CD4-positive, CD25-positive, alpha-beta regulatory T cell (primary cell): Measurements from ENCODE around the gene GNG7. TPM values are rescaled to one million over a fixed set of nuclear protein-coding genes. Genes with fewer than 3 reads are reported as not detected.
"Not testable (repeated sequence)": the region's sequence is repeated elsewhere in the genome, so short reads cannot be mapped to it uniquely, and the experiment has no call there.

Experiments
- ATAC-seq, 2 donors: fragments of 150-1000 bp; cut with Tn5 transposase; one replicate each; pipeline ENCODE4 v1.10.0; 2021; ENCODE audit warnings: low read depth in 2 of 2, moderate number of reproducible peaks in 2 of 2, moderate library complexity in 1 of 2
- DNase-seq, 3 donors: peaks; one replicate each; pipeline versions ENCODE4 v3.0.0 to v3.0.0-alpha.2; 2012 to 2022; ENCODE audit warnings: mixed read lengths in 1 of 3
- H3K27ac ChIP-seq: one replicate; pipeline ENCODE4 v1.7.0; 2013; ENCODE audit warnings: mild to moderate bottlenecking, low read length; ENCODE audit not compliant: insufficient read depth, poor library complexity, severe bottlenecking
- H3K27me3 ChIP-seq: one replicate; pipeline ENCODE4 v1.7.0; 2013; ENCODE audit warnings: low read length; ENCODE audit not compliant: control insufficient read depth, insufficient read depth
- H3K36me3 ChIP-seq: one replicate; pipeline ENCODE4 v1.7.0; 2013; ENCODE audit warnings: mild to moderate bottlenecking, low read length, moderate library complexity; ENCODE audit not compliant: control insufficient read depth, insufficient read depth
- H3K4me1 ChIP-seq: 2 replicates; pipeline ENCODE4 v1.7.0; 2013; ENCODE audit warnings: mild to moderate bottlenecking, low read length; ENCODE audit not compliant: insufficient read depth, control insufficient read depth, poor library complexity, severe bottlenecking
- H3K4me3 ChIP-seq: one replicate; pipeline ENCODE4 v1.7.0; 2013; ENCODE audit warnings: low read depth, mild to moderate bottlenecking, low read length, moderate library complexity
- H3K9me3 ChIP-seq, 2 experiments: 1 replicate in 1 of 2; 2 replicates in 1 of 2; pipeline ENCODE4 v1.7.0; 2013; ENCODE audit warnings: low read length in 2 of 2, mild to moderate bottlenecking in 1 of 2, moderate library complexity in 1 of 2; ENCODE audit not compliant: control insufficient read depth in 2 of 2
- H3K27ac Mint-ChIP-seq, 3 donors: one replicate each; pipeline ENCODE4 v1.8.0; 2020 to 2022; ENCODE audit warnings: mild to moderate bottlenecking in 3 of 3, mixed read lengths in 3 of 3, moderate library complexity in 2 of 3
- H3K27me3 Mint-ChIP-seq: one replicate; pipeline ENCODE4 v1.8.0; 2022; ENCODE audit warnings: mild to moderate bottlenecking, mixed read lengths
- H3K36me3 Mint-ChIP-seq: one replicate; pipeline ENCODE4 v1.8.0; 2020; ENCODE audit warnings: mixed read lengths
- H3K4me1 Mint-ChIP-seq, 4 donors: one replicate each; pipeline ENCODE4 v1.8.0; 2020 to 2022; ENCODE audit warnings: mixed read lengths in 4 of 4, mild to moderate bottlenecking in 1 of 4
- H3K4me3 Mint-ChIP-seq, 4 donors: one replicate each; pipeline ENCODE4 v1.8.0; 2020 to 2022; ENCODE audit warnings: mild to moderate bottlenecking in 4 of 4, mixed read lengths in 4 of 4, moderate library complexity in 3 of 4
- H3K9me3 Mint-ChIP-seq, 7 donors: one replicate each; pipeline ENCODE4 v1.8.0; 2020 to 2022; ENCODE audit warnings: mixed read lengths in 7 of 7, mild to moderate bottlenecking in 3 of 7, moderate library complexity in 2 of 7
- polyA plus RNA-seq, 4 donors: library from polyadenylated mRNA; unstranded; fragments of 300-500 nt; fragmentation: Illumina TruSeq; gene quantifications; one replicate each; pipeline ENCODE4 v1.2.3, GENCODE V29; 2021
- total RNA-seq: library from RNA; stranded (reverse); gene quantifications from one replicate; pipeline ENCODE4 v1.2.3, GENCODE V29; 2022

Gene GNG7
- total and polyA plus RNA-seq, 5 donors from 2014 or later, result 0.65 to 1.6 (median 1.2) TPM

DNA sequence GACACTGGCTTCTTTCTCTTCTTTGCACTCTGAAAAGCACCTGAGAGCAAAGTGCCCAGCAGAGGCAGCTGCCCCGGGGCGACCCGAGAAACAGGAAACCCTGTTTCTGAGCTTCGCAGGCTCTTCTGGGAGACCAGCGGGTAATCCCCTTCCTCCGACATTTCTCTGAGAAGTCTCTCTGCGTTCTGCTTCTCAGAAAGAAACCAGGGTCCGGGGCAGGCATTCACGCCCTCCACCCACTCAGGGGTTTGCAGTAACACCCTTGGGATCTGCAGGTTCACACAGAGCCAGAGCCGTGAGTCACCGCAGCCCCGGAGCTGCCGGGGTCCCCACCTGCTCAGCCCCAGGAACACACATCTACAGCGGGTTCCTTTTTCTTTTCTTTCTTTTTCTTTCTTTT lies 140.6 kb downstream of the GNG7 start:
- Histone ChIP-seq H3K36me3 (no peaks in the 10 kb centered on the region), H3K27ac (peak overlapping the region; percentile 74), H3K9me3 (no peaks in the 10 kb centered on the region), H3K4me1 (peaks cover 18% of the 10 kb centered on the region), H3K27me3 (no peaks in the 10 kb centered on the region), H3K4me3 (peak overlapping the region; percentile 77)
- Mint-ChIP-seq H3K4me1 (peaks cover 1 to 25% (median 9%) of the 10 kb centered on the region in 4 donors), H3K4me3 (peak overlapping the region; percentile 88 to 97 (median 92)), H3K27me3 (no peaks in the 10 kb centered on the region), H3K36me3 (no peaks in the 10 kb centered on the region), H3K27ac (peak overlapping the region; percentile 95 to 97 (median 95)), H3K9me3 (no peaks in the 10 kb centered on the region)
- DNase-seq (peak; percentile 36 to 96 (median 71)), ATAC-seq (peak; percentile 89 to 90)

DNA sequence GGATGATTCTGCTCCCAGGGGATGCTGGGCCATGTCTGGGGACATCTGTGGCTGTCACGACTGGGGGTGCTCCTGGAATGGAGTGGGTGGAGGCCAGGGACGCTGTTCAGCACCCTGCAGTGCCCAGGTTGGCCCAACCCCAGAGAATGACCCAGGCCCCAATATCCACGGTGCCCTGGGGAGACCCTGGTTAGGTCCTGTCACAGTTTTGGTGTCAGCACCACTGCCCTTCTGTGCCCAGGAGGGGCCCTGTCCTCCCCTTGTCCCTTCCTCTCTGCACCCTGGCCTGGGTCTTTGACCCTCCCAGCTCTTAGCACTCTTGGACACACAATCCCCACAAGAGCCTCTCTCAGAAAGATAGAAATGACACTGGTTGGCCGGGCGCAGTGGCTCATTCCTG lies 141.3 kb downstream of the GNG7 start:
- H3K9me3 Mint-ChIP-seq, result no peaks in the 10 kb centered on the region
- H3K4me1 Mint-ChIP-seq, result peaks cover 2 to 26% (median 9%) of the 10 kb centered on the region in 4 donors
- H3K9me3 ChIP-seq, result no peaks in the 10 kb centered on the region
- no peak for DNase-seq
- ATAC-seq, result no peak
- H3K4me3 Mint-ChIP-seq, result peak overlapping the region; percentile 88 to 97 (median 92)
- H3K27me3 ChIP-seq, result no peaks in the 10 kb centered on the region
- no peak overlapping the region for H3K4me3 ChIP-seq
- H3K4me1 ChIP-seq, result peaks cover 18% of the 10 kb centered on the region
- peak overlapping the region; percentile 74 for H3K27ac ChIP-seq
- peak overlapping the region in 2 of 3 donors; percentile 52 to 97 for H3K27ac Mint-ChIP-seq
- H3K27me3 Mint-ChIP-seq, result no peaks in the 10 kb centered on the region
- no peaks in the 10 kb centered on the region for H3K36me3 Mint-ChIP-seq
- H3K36me3 ChIP-seq, result no peaks in the 10 kb centered on the region

DNA sequence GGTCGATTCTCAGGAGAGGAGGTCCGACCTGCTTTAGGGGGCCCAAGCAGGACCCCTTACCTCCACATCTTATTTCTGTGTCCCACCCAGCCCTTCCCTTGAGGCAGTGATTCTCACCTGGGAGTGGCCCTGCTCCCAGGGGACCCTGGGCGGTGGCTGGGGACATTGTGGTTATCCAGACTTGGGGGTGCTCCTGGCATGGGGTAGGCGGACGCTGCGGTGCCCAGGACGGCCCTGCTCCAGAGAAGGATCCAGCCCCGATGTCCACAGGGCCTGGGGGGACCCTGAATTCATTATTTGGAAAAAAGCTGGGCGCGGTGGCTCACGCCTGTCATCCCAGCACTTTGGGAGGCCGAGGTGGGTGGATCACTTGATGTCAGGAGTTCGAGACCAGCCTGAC lies 142.1 kb downstream of the GNG7 start:
- Mint-ChIP-seq H3K4me1 (peaks cover 2 to 26% (median 9%) of the 10 kb centered on the region in 4 donors), H3K27me3 (no peaks in the 10 kb centered on the region), H3K27ac (peak overlapping the region in 2 of 3 donors; percentile 43 to 51), H3K36me3 (no peaks in the 10 kb centered on the region), H3K9me3 (no peaks in the 10 kb centered on the region), H3K4me3 (peak overlapping the region in 1 of 4 donors; percentile 9)
- DNase-seq, result no peak
- H3K36me3 ChIP-seq, result no peaks in the 10 kb centered on the region
- no peak overlapping the region for H3K4me3 ChIP-seq
- no peaks in the 10 kb centered on the region for H3K27me3 ChIP-seq
- H3K4me1 ChIP-seq, result peaks cover 18% of the 10 kb centered on the region
- H3K9me3 ChIP-seq, result no peaks in the 10 kb centered on the region
- H3K27ac ChIP-seq, result no peak overlapping the region
- no peak for ATAC-seq

DNA sequence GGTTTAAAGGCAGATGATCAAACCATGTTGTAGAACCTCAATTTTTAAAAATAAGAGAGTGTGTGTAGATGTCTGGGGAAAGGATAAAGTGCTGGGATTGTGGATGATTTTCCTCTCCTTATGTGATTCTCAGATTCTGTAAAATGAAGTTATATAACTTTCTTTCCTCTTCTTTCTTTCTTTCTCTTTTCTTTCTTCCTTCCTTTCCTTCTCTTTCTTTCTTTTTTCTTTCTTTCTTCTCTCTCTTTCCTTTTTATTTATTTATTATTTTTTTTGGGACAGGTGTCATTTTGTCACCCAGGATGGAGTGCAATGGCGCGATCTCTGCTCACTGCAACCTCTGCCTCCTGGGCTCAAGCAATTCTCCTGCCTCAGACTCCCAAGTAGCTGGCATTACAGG lies 144.0 kb downstream of the GNG7 start:
- Histone ChIP-seq H3K4me1 (peaks cover 18% of the 10 kb centered on the region), H3K9me3 (no peaks in the 10 kb centered on the region), H3K27me3 (no peaks in the 10 kb centered on the region), H3K36me3 (no peaks in the 10 kb centered on the region), H3K4me3 (no peak overlapping the region), H3K27ac (no peak overlapping the region)
- ATAC-seq (no peak), DNase-seq (no peak)
- Mint-ChIP-seq H3K4me3 (no peak overlapping the region), H3K27ac (no peak overlapping the region), H3K36me3 (no peaks in the 10 kb centered on the region), H3K4me1 (peaks cover 5 to 26% (median 10%) of the 10 kb centered on the region in 4 donors), H3K27me3 (no peaks in the 10 kb centered on the region), H3K9me3 (no peaks in the 10 kb centered on the region)

DNA sequence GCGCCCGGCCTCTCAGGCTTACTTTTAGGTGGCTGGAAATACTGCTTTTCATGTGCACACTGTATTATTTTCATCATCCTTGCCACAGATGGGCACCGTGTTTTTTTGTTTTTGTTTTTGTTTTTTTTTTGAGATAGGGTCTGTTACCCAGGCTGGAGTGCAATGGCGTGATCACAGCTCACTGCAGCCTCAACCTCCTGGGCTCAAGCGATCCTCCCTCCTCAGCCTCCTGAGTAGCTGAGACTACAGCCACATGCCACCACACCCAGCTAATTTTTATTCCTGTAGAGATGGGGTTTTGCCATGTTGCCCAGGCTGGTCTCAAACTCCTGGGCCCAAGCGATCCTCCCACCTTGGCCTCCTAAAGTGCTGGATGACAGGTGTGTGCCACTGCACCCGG lies 144.4 kb downstream of the GNG7 start:
- not testable (repeated sequence) for ATAC-seq, DNase-seq, H3K27me3 Mint-ChIP-seq, H3K27me3 ChIP-seq, H3K36me3 ChIP-seq, H3K27ac Mint-ChIP-seq, H3K4me3 ChIP-seq, H3K9me3 ChIP-seq, H3K9me3 Mint-ChIP-seq, H3K36me3 Mint-ChIP-seq, H3K27ac ChIP-seq
- Mint-ChIP-seq H3K4me1 (peaks cover 5 to 24% (median 10%) of the 10 kb centered on the region in 4 donors), H3K4me3 (peak overlapping the region in 1 of 4 donors; percentile 86)
- H3K4me1 ChIP-seq, result peaks cover 21% of the 10 kb centered on the region

DNA sequence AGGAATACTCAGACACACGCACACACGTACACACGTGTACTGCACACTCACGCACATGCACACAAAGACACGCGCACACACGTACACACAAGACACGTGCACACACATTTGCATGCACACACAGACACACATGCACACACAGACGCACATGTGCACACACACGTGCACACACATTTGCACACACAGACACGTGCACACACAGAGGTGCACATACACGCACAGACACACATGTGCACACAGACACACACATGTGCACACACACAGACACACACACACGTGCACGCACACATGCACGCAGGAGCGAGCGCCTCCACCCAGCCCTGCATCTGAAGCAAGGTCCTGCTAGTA lies 145.4 kb downstream of the GNG7 start:
- Mint-ChIP-seq H3K9me3 (no peaks in the 10 kb centered on the region), H3K27ac (peak overlapping the region in 1 of 3 donors; percentile 21), H3K4me3 (no peak overlapping the region), H3K36me3 (no peaks in the 10 kb centered on the region), H3K4me1 (peaks cover 10 to 28% (median 16%) of the 10 kb centered on the region in 4 donors), H3K27me3 (no peaks in the 10 kb centered on the region)
- H3K27ac ChIP-seq, result no peak overlapping the region
- H3K4me3 ChIP-seq, result no peak overlapping the region
- ATAC-seq (no peak), DNase-seq (no peak)
- H3K36me3 ChIP-seq, result no peaks in the 10 kb centered on the region
- H3K27me3 ChIP-seq, result no peaks in the 10 kb centered on the region
- no peaks in the 10 kb centered on the region for H3K9me3 ChIP-seq
- peaks cover 22% of the 10 kb centered on the region for H3K4me1 ChIP-seq

DNA sequence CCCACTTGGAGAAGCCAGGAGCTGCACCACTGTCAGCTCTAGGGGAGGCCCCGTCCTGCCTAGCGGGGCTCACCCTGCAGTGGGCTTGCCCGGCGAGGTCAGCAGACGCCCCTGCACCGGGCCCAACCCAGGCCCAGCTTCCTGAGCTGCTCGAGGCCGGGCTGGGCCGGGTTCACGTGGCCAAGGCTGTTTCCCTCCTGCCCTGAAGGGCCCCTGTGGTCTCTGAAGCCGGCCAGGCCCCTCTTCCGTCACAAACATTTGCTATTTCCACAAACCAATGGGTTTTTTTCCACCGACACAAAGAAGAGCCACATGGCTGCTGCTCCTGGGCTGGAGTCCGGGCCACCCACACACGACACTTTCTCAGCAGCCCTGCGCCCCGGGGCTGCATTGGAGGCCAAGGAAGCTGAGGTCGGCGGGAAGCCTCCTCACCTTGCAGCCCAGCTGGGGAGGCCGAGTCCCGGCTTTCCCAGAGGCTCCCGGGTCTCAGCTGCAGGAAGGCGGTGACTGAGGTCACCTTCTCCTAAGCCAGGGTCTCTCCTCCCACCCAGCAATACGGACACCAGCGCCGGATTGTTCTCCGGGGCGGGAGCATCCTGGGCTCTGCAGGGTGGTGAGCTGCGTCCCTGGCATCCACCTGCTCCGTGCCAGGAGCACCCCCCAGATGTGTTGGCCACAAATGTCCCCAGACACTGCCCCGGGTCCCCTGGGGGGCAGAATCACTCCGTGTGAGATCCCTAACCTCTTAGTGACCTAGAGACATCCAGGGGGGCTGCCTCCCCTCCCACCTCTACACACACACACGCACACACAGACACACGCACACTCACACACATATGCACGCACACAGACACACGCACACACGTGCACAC lies 146.0 kb downstream of the GNG7 start:
- Mint-ChIP-seq H3K9me3 (no peaks in the 10 kb centered on the region), H3K27me3 (no peaks in the 10 kb centered on the region), H3K4me1 (peaks cover 5 to 27% (median 17%) of the 10 kb centered on the region in 4 donors), H3K27ac (peak overlapping the region in 1 of 3 donors; percentile 21), H3K4me3 (no peak overlapping the region), H3K36me3 (no peaks in the 10 kb centered on the region)
- Histone ChIP-seq H3K4me3 (no peak overlapping the region), H3K9me3 (no peaks in the 10 kb centered on the region), H3K36me3 (no peaks in the 10 kb centered on the region), H3K4me1 (peaks cover 19% of the 10 kb centered on the region), H3K27ac (no peak overlapping the region), H3K27me3 (no peaks in the 10 kb centered on the region)
- no peak for DNase-seq
- ATAC-seq, result no peak
